HEK293 (cell line): ENCODE data around the gene PKP3.

Experiments used
- CTCF ChIA-PET: fragments of 350-600 bp; formaldehyde crosslinking; extraction: SDS; loops from one replicate; lab custom pipeline; 2021; ENCODE audit warnings: antibody characterized with exemption; lab: Yijun Ruan, JAX
- POLR2A ChIA-PET: fragments of 300-600 bp; formaldehyde crosslinking; extraction: SDS; loops from one replicate; lab custom pipeline; 2020; ENCODE audit warnings: antibody characterized with exemption, inconsistent platforms; lab: Yijun Ruan, JAX
- H3K27ac ChIP-seq: fragments of 200-500 bp; sonication (Bioruptor generic); 2 replicates; pipeline ENCODE4 v1.5.1; 2014; ENCODE audit warnings: low read depth, low read length, control low read depth, inconsistent platforms; ENCODE audit errors: extremely low read depth
- H3K36me3 ChIP-seq, 2 experiments: fragments of 200-500 bp in 1 of 2; sonication (Bioruptor generic) in 1 of 2; 1 replicate in 1 of 2; 2 replicates in 1 of 2; pipeline ENCODE4 v1.5.1; 2014 to 2017; ENCODE audit warnings: inconsistent platforms in 2 of 2, low read length in 2 of 2; ENCODE audit not compliant: control insufficient read depth in 2 of 2, insufficient read depth in 1 of 2
- H3K4me1 ChIP-seq: fragments of 200-500 bp; sonication (Bioruptor generic); 2 replicates; pipeline ENCODE4 v1.5.1; 2014; ENCODE audit warnings: mild to moderate bottlenecking, low read length, inconsistent platforms; ENCODE audit not compliant: control insufficient read depth, insufficient read depth
- H3K4me3 ChIP-seq: 2 replicates; pipeline ENCODE4 v1.5.1; 2011; ENCODE audit warnings: low read depth, mild to moderate bottlenecking, control low read depth, low read length, moderate library complexity
- H3K9me3 ChIP-seq: fragments of 200-500 bp; sonication (Bioruptor generic); 2 replicates; pipeline ENCODE4 v1.5.1; 2014; ENCODE audit warnings: low read depth, low read length, inconsistent platforms; ENCODE audit not compliant: control insufficient read depth, insufficient read depth
- FEZF1 ChIP-seq: fragments of 450-650 bp; formaldehyde crosslinking; IDR thresholded peaks from 2 replicates; pipeline ENCODE4 v1.5.1; 2016; ENCODE audit warnings: missing biosample characterization, missing genetic modification characterization
- GLI2 ChIP-seq: fragments of 450-650 bp; formaldehyde crosslinking; IDR thresholded peaks from 2 replicates; pipeline ENCODE4; 2017; ENCODE audit warnings: missing biosample characterization, missing genetic modification characterization, low read depth, borderline replicate concordance
- HIC1 ChIP-seq: fragments of 450-650 bp; formaldehyde crosslinking; IDR thresholded peaks from 2 replicates; pipeline ENCODE4 v1.5.1; 2016; ENCODE audit warnings: missing biosample characterization, missing genetic modification characterization
- KLF10 ChIP-seq: fragments of 450-650 bp; IDR thresholded peaks from 2 replicates; pipeline ENCODE4 v1.5.1; 2018; ENCODE audit warnings: missing biosample characterization, mild to moderate bottlenecking, missing genetic modification characterization
- MYNN ChIP-seq: fragments of 450-650 bp; formaldehyde crosslinking; IDR thresholded peaks from 2 replicates; pipeline ENCODE4 v1.5.1; 2016; ENCODE audit warnings: missing biosample characterization, missing genetic modification characterization, borderline replicate concordance
- REPIN1 ChIP-seq: fragments of 450-650 bp; formaldehyde crosslinking; IDR thresholded peaks from 2 replicates; pipeline ENCODE4 v1.5.1; 2017; ENCODE audit warnings: missing biosample characterization, missing genetic modification characterization, low read depth
- SALL2 ChIP-seq: fragments of 450-650 bp; formaldehyde crosslinking; IDR thresholded peaks from 2 replicates; pipeline ENCODE4 v1.5.0; 2017; ENCODE audit warnings: missing biosample characterization, mild to moderate bottlenecking, missing genetic modification characterization, borderline replicate concordance
- SCRT2 ChIP-seq: fragments of 450-650 bp; formaldehyde crosslinking; IDR thresholded peaks from 2 replicates; pipeline ENCODE4 v1.5.1; 2016; ENCODE audit warnings: missing biosample characterization, missing genetic modification characterization
- SP7 ChIP-seq: fragments of 450-650 bp; formaldehyde crosslinking; IDR thresholded peaks from 2 replicates; pipeline ENCODE4 v1.5.1; 2016; ENCODE audit warnings: missing biosample characterization, missing genetic modification characterization
- YY1 ChIP-seq: fragments of 450-650 bp; formaldehyde crosslinking; IDR thresholded peaks from 2 replicates; pipeline ENCODE4 v1.5.1; 2018; ENCODE audit warnings: missing biosample characterization, missing genetic modification characterization
- ZNF148 ChIP-seq: fragments of 450-650 bp; formaldehyde crosslinking; IDR thresholded peaks from 2 replicates; pipeline ENCODE4 v1.5.0; 2017; ENCODE audit warnings: missing biosample characterization, missing genetic modification characterization, borderline replicate concordance
- ZNF302 ChIP-seq: fragments of 450-650 bp; formaldehyde crosslinking; IDR thresholded peaks from 2 replicates; pipeline ENCODE4 v1.5.1; 2016; ENCODE audit warnings: missing biosample characterization, missing genetic modification characterization, low read depth
- ZNF366 ChIP-seq: fragments of 450-650 bp; formaldehyde crosslinking; conservative IDR thresholded peaks from 2 replicates; pipeline ENCODE4 v1.5.1; 2016; ENCODE audit warnings: missing biosample characterization, missing genetic modification characterization
- ZNF433 ChIP-seq: fragments of 450-650 bp; formaldehyde crosslinking; IDR thresholded peaks from 2 replicates; pipeline ENCODE4 v1.5.1; 2016; ENCODE audit warnings: missing biosample characterization, missing genetic modification characterization, low read depth
- ZNF510 ChIP-seq: fragments of 450-650 bp; formaldehyde crosslinking; IDR thresholded peaks from 2 replicates; pipeline ENCODE4 v1.5.1; 2018; ENCODE audit warnings: mild to moderate bottlenecking, missing genetic modification characterization, missing biosample characterization; ENCODE audit not compliant: insufficient replicate concordance
- ZNF561 ChIP-seq: fragments of 450-650 bp; IDR thresholded peaks from 2 replicates; pipeline ENCODE4 v1.5.1; 2018; ENCODE audit warnings: missing biosample characterization, missing genetic modification characterization, borderline replicate concordance
- ZNF670 ChIP-seq: fragments of 450-650 bp; formaldehyde crosslinking; IDR thresholded peaks from 2 replicates; pipeline ENCODE4 v1.5.1; 2016; ENCODE audit warnings: missing biosample characterization, missing genetic modification characterization, low read depth
- ZNF707 ChIP-seq: fragments of 450-650 bp; formaldehyde crosslinking; IDR thresholded peaks from 2 replicates; pipeline ENCODE4 v1.5.1; 2016; ENCODE audit warnings: missing biosample characterization, missing genetic modification characterization
- ZNF785 ChIP-seq: fragments of 450-650 bp; formaldehyde crosslinking; IDR thresholded peaks from 2 replicates; pipeline ENCODE4 v1.5.1; 2016; ENCODE audit warnings: missing biosample characterization, missing genetic modification characterization
- ZSCAN16 ChIP-seq: fragments of 450-650 bp; formaldehyde crosslinking; IDR thresholded peaks from 2 replicates; pipeline ENCODE4 v1.5.1; 2016; ENCODE audit warnings: missing biosample characterization, missing genetic modification characterization
- ZSCAN30 ChIP-seq: fragments of 450-650 bp; IDR thresholded peaks from 2 replicates; pipeline ENCODE4 v1.5.1; 2018; ENCODE audit warnings: missing biosample characterization, mild to moderate bottlenecking, missing genetic modification characterization, moderate library complexity
- TF ChIP-seq, protein P1 (sequence below): fragments of 450-650 bp; formaldehyde crosslinking; IDR thresholded peaks from 2 replicates; pipeline ENCODE4 v1.5.1; 2016; ENCODE audit warnings: missing biosample characterization, missing genetic modification characterization
- TF ChIP-seq, protein P2 (sequence below): fragments of 450-650 bp; formaldehyde crosslinking; IDR thresholded peaks from 2 replicates; pipeline ENCODE4 v1.5.1; 2016; ENCODE audit warnings: missing biosample characterization, missing genetic modification characterization

Gene PKP3

DNA sequence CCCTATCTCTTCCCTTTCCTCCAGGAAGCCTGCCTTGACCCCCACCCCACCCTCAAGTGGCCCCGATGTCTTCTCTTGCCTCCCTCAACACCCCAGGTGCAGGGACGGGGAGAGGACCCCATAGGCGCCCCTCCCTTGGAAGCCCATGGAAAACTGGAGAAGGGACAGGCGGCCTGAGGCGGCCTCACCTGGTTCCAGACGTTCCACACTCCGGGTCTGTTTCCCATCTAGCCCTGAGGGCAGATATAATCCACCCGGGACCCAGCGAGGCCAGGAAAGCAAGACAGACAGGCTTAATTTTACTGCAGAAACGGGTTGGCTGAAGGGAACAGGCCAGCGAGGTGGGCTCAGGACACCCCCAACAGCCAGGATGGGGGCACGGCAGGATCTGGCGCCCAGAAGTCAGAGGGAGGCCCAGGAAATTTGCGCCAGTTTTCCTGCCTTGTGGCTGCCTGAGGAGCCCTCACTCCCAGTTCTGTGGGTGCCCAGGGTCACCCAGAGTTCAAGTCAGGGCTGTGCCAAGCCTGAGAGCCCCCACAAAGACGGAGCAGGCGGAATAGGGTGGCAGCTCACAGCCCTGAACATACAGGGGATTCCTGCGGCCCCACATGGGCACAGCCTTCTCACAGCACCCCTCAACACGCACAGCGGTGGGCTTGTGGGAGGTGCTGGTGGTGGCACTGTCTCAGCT is 23.8 kb downstream of the PKP3 start (continued):
- TF ChIP-seq GLI2 (tag by site-specific recombination) (no peak), ZNF510 (tag by site-specific recombination) (no peak), SALL2 (no peak), HIC1 (tag by site-specific recombination) (no peak), REPIN1 (tag by site-specific recombination) (no peak), SCRT2 (tag by site-specific recombination) (no peak), ZNF670 (tag by site-specific recombination) (no peak)
- TF ChIP-seq, protein P1, sequence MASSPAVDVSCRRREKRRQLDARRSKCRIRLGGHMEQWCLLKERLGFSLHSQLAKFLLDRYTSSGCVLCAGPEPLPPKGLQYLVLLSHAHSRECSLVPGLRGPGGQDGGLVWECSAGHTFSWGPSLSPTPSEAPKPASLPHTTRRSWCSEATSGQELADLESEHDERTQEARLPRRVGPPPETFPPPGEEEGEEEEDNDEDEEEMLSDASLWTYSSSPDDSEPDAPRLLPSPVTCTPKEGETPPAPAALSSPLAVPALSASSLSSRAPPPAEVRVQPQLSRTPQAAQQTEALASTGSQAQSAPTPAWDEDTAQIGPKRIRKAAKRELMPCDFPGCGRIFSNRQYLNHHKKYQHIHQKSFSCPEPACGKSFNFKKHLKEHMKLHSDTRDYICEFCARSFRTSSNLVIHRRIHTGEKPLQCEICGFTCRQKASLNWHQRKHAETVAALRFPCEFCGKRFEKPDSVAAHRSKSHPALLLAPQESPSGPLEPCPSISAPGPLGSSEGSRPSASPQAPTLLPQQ (tag by site-specific recombination): no peak

- TF ChIP-seq ZNF785 (tag by site-specific recombination): no peak
- no peak for TF ChIP-seq FEZF1 (tag by site-specific recombination)
- no peak for TF ChIP-seq ZNF366 (tag by site-specific recombination)
- TF ChIP-seq ZNF561 (tag by site-specific recombination): no peak
- TF ChIP-seq ZNF148: no peak
- Histone ChIP-seq H3K9me3 (no peaks in the 10 kb centered on the region), H3K4me1 (no peaks in the 10 kb centered on the region), H3K27ac (no peak overlapping the region), H3K4me3 (no peak overlapping the region), H3K36me3 (no peaks in the 10 kb centered on the region)
- CTCF ChIA-PET: no interaction called here
- POLR2A ChIA-PET: interaction anchor here (1.3 kb wide), 1 partner anchor 11 kb away, joined by 3 read pairs; no protein-coding TSS in a partner anchor
Measured at GRCh38 chr11:418343-419247, 24.6 kb downstream of the PKP3 start.

GRCh38 chr11:419248-420005 is 25.4 kb downstream of the PKP3 start:
- H3K4me1 ChIP-seq: no peaks in the 10 kb centered on the region
- H3K9me3 ChIP-seq: no peaks in the 10 kb centered on the region
- ChIA-PET POLR2A (no interaction called here), CTCF (no interaction called here)
- H3K36me3 ChIP-seq: no peaks in the 10 kb centered on the region
- no peak overlapping the region for H3K27ac ChIP-seq
- no peak overlapping the region for H3K4me3 ChIP-seq
- TF ChIP-seq ZNF433 (tag by site-specific recombination) (no peak), ZNF302 (tag by site-specific recombination) (no peak), YY1 (tag by site-specific recombination) (no peak), MYNN (no peak), SP7 (tag by site-specific recombination) (no peak), ZSCAN30 (no peak), KLF10 (tag by site-specific recombination) (no peak), ZNF707 (tag by site-specific recombination) (no peak), ZSCAN16 (tag by site-specific recombination) (no peak)
- TF ChIP-seq, protein P2, sequence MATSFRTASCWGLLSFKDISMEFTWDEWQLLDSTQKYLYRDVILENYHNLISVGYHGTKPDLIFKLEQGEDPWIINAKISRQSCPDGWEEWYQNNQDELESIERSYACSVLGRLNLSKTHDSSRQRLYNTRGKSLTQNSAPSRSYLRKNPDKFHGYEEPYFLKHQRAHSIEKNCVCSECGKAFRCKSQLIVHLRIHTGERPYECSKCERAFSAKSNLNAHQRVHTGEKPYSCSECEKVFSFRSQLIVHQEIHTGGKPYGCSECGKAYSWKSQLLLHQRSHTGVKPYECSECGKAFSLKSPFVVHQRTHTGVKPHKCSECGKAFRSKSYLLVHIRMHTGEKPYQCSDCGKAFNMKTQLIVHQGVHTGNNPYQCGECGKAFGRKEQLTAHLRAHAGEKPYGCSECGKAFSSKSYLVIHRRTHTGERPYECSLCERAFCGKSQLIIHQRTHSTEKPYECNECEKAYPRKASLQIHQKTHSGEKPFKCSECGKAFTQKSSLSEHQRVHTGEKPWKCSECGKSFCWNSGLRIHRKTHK (tag by site-specific recombination): no peak
